K562 (cell line): ENCODE data around the gene POLR3GL. TPM values are rescaled to one million over a fixed set of nuclear protein-coding genes. Genes with fewer than 3 reads are reported as not detected.

ENCODE experiments used
- ADNP ChIP-seq: fragments of 200-800 bp; sonication (Bioruptor generic); IDR thresholded peaks from 2 replicates; pipeline ENCODE4 v1.6.1; 2016; ENCODE audit warnings: missing genetic modification characterization, missing compliant biosample characterization
- BCL6 ChIP-seq: fragments of 250-450 bp; sonication (Bioruptor Pico); IDR thresholded peaks from 2 replicates; pipeline ENCODE4 v1.4.0; 2020
- BRD4 ChIP-seq: fragments of 200-600 bp; sonication (generic); IDR thresholded peaks from 2 replicates; pipeline ENCODE4 v1.6.1; 2017; ENCODE audit warnings: inconsistent platforms
- FOXK2 ChIP-seq, 2 experiments: fragments of 450-650 bp; IDR thresholded peaks in 1 of 2; conservative IDR thresholded peaks in 1 of 2; 2 replicates each; pipeline ENCODE4 v1.6.1; 2016; ENCODE audit warnings: low read depth in 2 of 2, mild to moderate bottlenecking in 1 of 2
- GABPB1 ChIP-seq: sonication (generic); formaldehyde crosslinking; IDR thresholded peaks from 2 replicates; pipeline ENCODE4 v1.8.0; 2022; ENCODE audit warnings: mild to moderate bottlenecking, missing genetic modification reagents
- HOXB6 ChIP-seq: fragments of 250-450 bp; sonication (Bioruptor Pico); IDR thresholded peaks from 2 replicates; pipeline ENCODE4 v1.5.1; 2022; ENCODE audit warnings: mild to moderate bottlenecking, borderline replicate concordance
- PHF21A ChIP-seq: fragments of 450-650 bp; IDR thresholded peaks from 2 replicates; pipeline ENCODE4 v1.6.1; 2017; ENCODE audit warnings: low read depth, borderline replicate concordance
- POLR3A ChIP-seq: IDR thresholded peaks from 2 replicates; pipeline ENCODE4 v1.6.1; 2011; ENCODE audit warnings: borderline replicate concordance, mild to moderate bottlenecking, moderate library complexity; ENCODE audit not compliant: insufficient read length, insufficient read depth; ENCODE audit errors: extremely low read depth
- RUNX1 ChIP-seq: sonication (generic); IDR thresholded peaks from 2 replicates; pipeline ENCODE4 v1.6.1; 2016; ENCODE audit warnings: antibody characterized with exemption, low read depth
- SMAD3 ChIP-seq: fragments of 450-650 bp; formaldehyde crosslinking; conservative IDR thresholded peaks from 2 replicates; pipeline ENCODE4 v1.4.0; 2020; ENCODE audit warnings: mild to moderate bottlenecking
- SMARCA4 ChIP-seq: fragments of 450-650 bp; IDR thresholded peaks from 2 replicates; pipeline ENCODE4 v1.6.1; 2016
- TAF7 ChIP-seq: fragments of 450-650 bp; IDR thresholded peaks from 2 replicates; pipeline ENCODE4 v1.6.1; 2016; ENCODE audit warnings: missing genetic modification characterization, missing compliant biosample characterization
- ZBED1 ChIP-seq: IDR thresholded peaks from 2 replicates; pipeline ENCODE4 v1.6.1; 2014
- polyA plus RNA-seq, 8 experiments: library from polyadenylated mRNA; depleted of rRNA in 4 of 8; stranded (reverse) in 5 of 8; unstranded in 3 of 8; fragments of >200 nt; fragmentation: Nextera tagmentation in 2 of 8; fragmentation: Illumina TruSeq in 1 of 8; extraction: Ambion mirVana in 2 of 8; extraction: Trizol in 1 of 8; gene quantifications; 2 replicates each; pipeline versions ENCODE4 v1.2.1 to v1.2.3, GENCODE V29; 2011 to 2014; ENCODE audit warnings: inconsistent platforms in 1 of 8, missing spikeins in 1 of 8
- total RNA-seq, 7 experiments: library from RNA; depleted of rRNA in 6 of 7; stranded (reverse); fragments of >200 nt in 6 of 7; fragmentation: Illumina TruSeq in 2 of 7; extraction: Trizol in 2 of 7; gene quantifications; 2 replicates each; pipeline versions ENCODE4 v1.2.1 to v1.2.3, GENCODE V29; 2011 to 2021; ENCODE audit warnings: low replicate concordance in 1 of 7
- TF ChIP-seq, protein P1 (sequence below): fragments of 250-450 bp; sonication (Bioruptor Pico); IDR thresholded peaks from 2 replicates; pipeline ENCODE4 v1.4.0; 2020; ENCODE audit warnings: mild to moderate bottlenecking, moderate library complexity, borderline replicate concordance
- TF ChIP-seq, protein P2 (sequence below): fragments of 250-450 bp; sonication (Bioruptor Pico); IDR thresholded peaks from 2 replicates; pipeline ENCODE4 v1.8.0; 2022; ENCODE audit warnings: inconsistent platforms
- TF ChIP-seq, protein P3 (sequence below): fragments of 450-650 bp; formaldehyde crosslinking; IDR thresholded peaks from 2 replicates; pipeline ENCODE4 v1.4.0; 2020; ENCODE audit warnings: mild to moderate bottlenecking
- TF ChIP-seq, protein P4 (sequence below): sonication (generic); formaldehyde crosslinking; IDR thresholded peaks from 2 replicates; pipeline ENCODE4 v1.8.1; 2023; ENCODE audit warnings: mild to moderate bottlenecking, missing genetic modification reagents
- TF ChIP-seq, protein P5 (sequence below): fragments of 200-400 bp; formaldehyde crosslinking; IDR thresholded peaks from 2 replicates; pipeline ENCODE4 v1.6.1; 2017; ENCODE audit warnings: mild to moderate bottlenecking, low read depth, low read length, moderate library complexity

POLR3GL gene
- total and polyA plus RNA-seq, 9 of the 15 experiments (the other 6 are each of a cell fraction or from before 2014, with no cell fraction given), result 14.6 to 48.4 (median 38.2) TPM

DNA sequence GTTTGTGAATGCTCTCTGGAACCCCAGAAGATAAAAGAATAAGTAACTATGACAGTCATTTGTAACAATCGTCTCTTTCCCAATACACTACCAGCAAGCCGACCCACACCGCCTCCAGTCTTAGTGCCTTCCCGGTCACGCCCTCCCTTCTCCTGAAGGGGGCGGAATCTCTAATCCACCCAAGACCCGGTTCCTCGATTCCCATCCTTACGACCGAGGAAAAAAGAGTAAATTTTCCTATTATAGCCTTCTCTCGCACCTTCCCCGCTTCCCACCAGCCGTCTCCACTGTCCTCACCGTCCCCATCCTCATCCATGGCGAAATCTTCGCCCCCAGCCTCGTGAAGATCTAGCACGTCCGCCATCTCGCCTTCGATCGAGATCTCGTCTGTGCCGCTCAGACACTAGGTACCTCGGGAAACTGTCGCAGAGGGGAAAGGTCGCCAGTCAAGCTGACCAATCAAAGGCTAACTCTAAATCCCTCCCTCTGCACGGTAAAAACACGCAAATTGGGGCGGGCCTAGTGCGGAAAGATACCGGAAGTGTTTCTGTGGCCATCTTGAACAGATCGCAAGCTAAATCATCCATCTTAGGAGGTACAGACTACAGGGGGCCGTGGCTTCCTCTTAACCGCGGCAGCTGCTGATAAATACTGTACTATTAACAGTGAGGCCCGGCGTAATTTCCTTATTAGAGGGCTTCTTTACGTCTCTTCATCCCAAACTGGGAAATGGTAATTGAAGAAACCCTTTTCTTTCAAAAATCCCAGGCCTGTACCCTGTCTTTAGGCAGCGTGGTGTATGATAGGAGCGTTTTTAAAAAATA, 37.2 kb upstream of the POLR3GL start, which contains the start of gene RBM8A (continued):
- TF ChIP-seq, protein P1, sequence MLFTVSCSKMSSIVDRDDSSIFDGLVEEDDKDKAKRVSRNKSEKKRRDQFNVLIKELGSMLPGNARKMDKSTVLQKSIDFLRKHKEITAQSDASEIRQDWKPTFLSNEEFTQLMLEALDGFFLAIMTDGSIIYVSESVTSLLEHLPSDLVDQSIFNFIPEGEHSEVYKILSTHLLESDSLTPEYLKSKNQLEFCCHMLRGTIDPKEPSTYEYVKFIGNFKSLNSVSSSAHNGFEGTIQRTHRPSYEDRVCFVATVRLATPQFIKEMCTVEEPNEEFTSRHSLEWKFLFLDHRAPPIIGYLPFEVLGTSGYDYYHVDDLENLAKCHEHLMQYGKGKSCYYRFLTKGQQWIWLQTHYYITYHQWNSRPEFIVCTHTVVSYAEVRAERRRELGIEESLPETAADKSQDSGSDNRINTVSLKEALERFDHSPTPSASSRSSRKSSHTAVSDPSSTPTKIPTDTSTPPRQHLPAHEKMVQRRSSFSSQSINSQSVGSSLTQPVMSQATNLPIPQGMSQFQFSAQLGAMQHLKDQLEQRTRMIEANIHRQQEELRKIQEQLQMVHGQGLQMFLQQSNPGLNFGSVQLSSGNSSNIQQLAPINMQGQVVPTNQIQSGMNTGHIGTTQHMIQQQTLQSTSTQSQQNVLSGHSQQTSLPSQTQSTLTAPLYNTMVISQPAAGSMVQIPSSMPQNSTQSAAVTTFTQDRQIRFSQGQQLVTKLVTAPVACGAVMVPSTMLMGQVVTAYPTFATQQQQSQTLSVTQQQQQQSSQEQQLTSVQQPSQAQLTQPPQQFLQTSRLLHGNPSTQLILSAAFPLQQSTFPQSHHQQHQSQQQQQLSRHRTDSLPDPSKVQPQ, result no peak
- TF ChIP-seq TAF7 (peak; percentile 92), HOXB6 (no peak), ADNP (tag) (no peak), GABPB1 (CRISPR knock-in tag) (peak; percentile 93), BCL6 (CRISPR knock-in tag) (no peak), BRD4 (peak; percentile 94), SMAD3 (CRISPR knock-in tag) (no peak), FOXK2 (conservative IDR thresholded peaks at IDR 0.05 in 1 of 2, IDR thresholded peaks at IDR 0.05 in 1 of 2; ENCODE audit: low read depth in 2 of 2) (peak; percentile 88 to 94), ZBED1 (no peak), PHF21A (0 out of 2 replicates have a peak, but pooled peaks have one; percentile 34), RUNX1 (no peak), SMARCA4 (no peak; the same call in none of the 2 replicates), POLR3A (no peak)
- TF ChIP-seq, protein P2, sequence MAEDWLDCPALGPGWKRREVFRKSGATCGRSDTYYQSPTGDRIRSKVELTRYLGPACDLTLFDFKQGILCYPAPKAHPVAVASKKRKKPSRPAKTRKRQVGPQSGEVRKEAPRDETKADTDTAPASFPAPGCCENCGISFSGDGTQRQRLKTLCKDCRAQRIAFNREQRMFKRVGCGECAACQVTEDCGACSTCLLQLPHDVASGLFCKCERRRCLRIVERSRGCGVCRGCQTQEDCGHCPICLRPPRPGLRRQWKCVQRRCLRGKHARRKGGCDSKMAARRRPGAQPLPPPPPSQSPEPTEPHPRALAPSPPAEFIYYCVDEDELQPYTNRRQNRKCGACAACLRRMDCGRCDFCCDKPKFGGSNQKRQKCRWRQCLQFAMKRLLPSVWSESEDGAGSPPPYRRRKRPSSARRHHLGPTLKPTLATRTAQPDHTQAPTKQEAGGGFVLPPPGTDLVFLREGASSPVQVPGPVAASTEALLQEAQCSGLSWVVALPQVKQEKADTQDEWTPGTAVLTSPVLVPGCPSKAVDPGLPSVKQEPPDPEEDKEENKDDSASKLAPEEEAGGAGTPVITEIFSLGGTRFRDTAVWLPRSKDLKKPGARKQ (CRISPR knock-in tag), result no peak
- TF ChIP-seq, protein P3, sequence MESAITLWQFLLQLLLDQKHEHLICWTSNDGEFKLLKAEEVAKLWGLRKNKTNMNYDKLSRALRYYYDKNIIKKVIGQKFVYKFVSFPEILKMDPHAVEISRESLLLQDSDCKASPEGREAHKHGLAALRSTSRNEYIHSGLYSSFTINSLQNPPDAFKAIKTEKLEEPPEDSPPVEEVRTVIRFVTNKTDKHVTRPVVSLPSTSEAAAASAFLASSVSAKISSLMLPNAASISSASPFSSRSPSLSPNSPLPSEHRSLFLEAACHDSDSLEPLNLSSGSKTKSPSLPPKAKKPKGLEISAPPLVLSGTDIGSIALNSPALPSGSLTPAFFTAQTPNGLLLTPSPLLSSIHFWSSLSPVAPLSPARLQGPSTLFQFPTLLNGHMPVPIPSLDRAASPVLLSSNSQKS (CRISPR knock-in tag), result no peak
- TF ChIP-seq, protein P4, sequence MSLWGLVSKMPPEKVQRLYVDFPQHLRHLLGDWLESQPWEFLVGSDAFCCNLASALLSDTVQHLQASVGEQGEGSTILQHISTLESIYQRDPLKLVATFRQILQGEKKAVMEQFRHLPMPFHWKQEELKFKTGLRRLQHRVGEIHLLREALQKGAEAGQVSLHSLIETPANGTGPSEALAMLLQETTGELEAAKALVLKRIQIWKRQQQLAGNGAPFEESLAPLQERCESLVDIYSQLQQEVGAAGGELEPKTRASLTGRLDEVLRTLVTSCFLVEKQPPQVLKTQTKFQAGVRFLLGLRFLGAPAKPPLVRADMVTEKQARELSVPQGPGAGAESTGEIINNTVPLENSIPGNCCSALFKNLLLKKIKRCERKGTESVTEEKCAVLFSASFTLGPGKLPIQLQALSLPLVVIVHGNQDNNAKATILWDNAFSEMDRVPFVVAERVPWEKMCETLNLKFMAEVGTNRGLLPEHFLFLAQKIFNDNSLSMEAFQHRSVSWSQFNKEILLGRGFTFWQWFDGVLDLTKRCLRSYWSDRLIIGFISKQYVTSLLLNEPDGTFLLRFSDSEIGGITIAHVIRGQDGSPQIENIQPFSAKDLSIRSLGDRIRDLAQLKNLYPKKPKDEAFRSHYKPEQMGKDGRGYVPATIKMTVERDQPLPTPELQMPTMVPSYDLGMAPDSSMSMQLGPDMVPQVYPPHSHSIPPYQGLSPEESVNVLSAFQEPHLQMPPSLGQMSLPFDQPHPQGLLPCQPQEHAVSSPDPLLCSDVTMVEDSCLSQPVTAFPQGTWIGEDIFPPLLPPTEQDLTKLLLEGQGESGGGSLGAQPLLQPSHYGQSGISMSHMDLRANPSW, result peak; percentile 85; the same call in 1 of the 2 replicates
- TF ChIP-seq, protein P5, sequence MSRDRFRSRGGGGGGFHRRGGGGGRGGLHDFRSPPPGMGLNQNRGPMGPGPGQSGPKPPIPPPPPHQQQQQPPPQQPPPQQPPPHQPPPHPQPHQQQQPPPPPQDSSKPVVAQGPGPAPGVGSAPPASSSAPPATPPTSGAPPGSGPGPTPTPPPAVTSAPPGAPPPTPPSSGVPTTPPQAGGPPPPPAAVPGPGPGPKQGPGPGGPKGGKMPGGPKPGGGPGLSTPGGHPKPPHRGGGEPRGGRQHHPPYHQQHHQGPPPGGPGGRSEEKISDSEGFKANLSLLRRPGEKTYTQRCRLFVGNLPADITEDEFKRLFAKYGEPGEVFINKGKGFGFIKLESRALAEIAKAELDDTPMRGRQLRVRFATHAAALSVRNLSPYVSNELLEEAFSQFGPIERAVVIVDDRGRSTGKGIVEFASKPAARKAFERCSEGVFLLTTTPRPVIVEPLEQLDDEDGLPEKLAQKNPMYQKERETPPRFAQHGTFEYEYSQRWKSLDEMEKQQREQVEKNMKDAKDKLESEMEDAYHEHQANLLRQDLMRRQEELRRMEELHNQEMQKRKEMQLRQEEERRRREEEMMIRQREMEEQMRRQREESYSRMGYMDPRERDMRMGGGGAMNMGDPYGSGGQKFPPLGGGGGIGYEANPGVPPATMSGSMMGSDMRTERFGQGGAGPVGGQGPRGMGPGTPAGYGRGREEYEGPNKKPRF, result no peak
